AG04450 (cell line): ENCODE data around the gene WDCP. TPM values are rescaled to one million over a fixed set of nuclear protein-coding genes. Genes with fewer than 3 reads are reported as not detected.

ENCODE experiments used
- CTCF ChIA-PET: fragments of 300-600, 350-600 bp; formaldehyde crosslinking; extraction: SDS; loops from one replicate; lab custom pipeline; 2022; ENCODE audit warnings: antibody characterized with exemption, inconsistent platforms; lab: Charles Lee
- POLR2A ChIA-PET: fragments of 350-600 bp; formaldehyde crosslinking; extraction: SDS; loops from one replicate; lab custom pipeline; 2021; ENCODE audit warnings: antibody characterized with exemption, inconsistent platforms; lab: Yijun Ruan, JAX
- DNase-seq: peaks from one replicate; pipeline ENCODE4 v3.0.0-alpha.2; 2011; ENCODE audit warnings: low read depth, low spot score
- H3K27ac ChIP-seq: one replicate; pipeline ENCODE4 v1.5.1; 2012; ENCODE audit warnings: low read depth, low read length, control low read depth
- H3K27me3 ChIP-seq: one replicate; pipeline ENCODE4 v1.6.0; 2012; ENCODE audit warnings: low read length; ENCODE audit not compliant: control insufficient read depth, insufficient read depth
- H3K4me3 ChIP-seq: 2 replicates; pipeline ENCODE4 v1.5.1; 2011; ENCODE audit warnings: mild to moderate bottlenecking, low read depth, low read length, control low read depth
- H3K9me3 ChIP-seq: 2 replicates; pipeline ENCODE4 v1.5.1; 2012; ENCODE audit warnings: low read length; ENCODE audit not compliant: control insufficient read depth, insufficient read depth
- polyA plus RNA-seq: library from polyadenylated mRNA; depleted of rRNA; stranded (reverse); fragments of >200 nt; gene quantifications from 2 replicates; pipeline ENCODE4 v1.2.3, GENCODE V29; 2011
- TF ChIP-seq, protein P1 (sequence below): IDR thresholded peaks from 2 replicates; pipeline ENCODE4 v1.5.1; 2011; ENCODE audit warnings: low read depth, low read length, control low read depth, inconsistent platforms

WDCP gene
- polyA plus RNA-seq, 1 experiment: 16.1 TPM

DNA sequence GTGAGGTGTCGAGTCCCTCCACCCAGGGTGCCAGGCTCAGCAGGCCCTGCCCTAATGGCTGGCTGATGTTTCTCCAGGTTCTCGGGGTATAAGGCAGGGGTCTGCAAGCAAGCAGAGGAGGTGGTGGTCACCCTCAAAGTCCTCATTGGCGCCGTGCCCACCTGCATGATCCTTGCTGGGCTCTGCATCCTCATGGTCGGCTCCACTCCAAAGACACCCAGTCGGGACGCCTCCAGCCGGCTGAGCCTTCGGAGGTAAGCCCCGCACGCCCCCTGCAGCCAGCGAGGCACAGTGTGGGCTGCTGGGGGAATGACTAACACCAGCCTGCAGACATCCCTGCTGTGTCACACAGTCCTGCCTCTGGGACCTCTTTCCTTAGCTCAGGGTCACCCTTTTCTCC is 23.2 kb downstream of the WDCP start:
- Histone ChIP-seq H3K9me3 (no peaks in the 10 kb centered on the region), H3K27me3 (no peaks in the 10 kb centered on the region), H3K27ac (no peak overlapping the region), H3K4me3 (no peak overlapping the region)
- ChIA-PET CTCF (interaction anchor here (0.6 to 1.4 kb wide), 5 partner anchors 12 to 200 kb away, joined by 3 to 4 read pairs (median 3); partner anchors contain the start of genes ATAD2B and WDCP), POLR2A (interaction anchor here (1.1 to 1.2 kb wide), 2 partner anchors 24 to 97 kb away, joined by 3 read pairs; partner anchors contain the start of gene ATAD2B)
- TF ChIP-seq, protein P1, sequence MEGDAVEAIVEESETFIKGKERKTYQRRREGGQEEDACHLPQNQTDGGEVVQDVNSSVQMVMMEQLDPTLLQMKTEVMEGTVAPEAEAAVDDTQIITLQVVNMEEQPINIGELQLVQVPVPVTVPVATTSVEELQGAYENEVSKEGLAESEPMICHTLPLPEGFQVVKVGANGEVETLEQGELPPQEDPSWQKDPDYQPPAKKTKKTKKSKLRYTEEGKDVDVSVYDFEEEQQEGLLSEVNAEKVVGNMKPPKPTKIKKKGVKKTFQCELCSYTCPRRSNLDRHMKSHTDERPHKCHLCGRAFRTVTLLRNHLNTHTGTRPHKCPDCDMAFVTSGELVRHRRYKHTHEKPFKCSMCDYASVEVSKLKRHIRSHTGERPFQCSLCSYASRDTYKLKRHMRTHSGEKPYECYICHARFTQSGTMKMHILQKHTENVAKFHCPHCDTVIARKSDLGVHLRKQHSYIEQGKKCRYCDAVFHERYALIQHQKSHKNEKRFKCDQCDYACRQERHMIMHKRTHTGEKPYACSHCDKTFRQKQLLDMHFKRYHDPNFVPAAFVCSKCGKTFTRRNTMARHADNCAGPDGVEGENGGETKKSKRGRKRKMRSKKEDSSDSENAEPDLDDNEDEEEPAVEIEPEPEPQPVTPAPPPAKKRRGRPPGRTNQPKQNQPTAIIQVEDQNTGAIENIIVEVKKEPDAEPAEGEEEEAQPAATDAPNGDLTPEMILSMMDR: peak; percentile 55
- no peak for DNase-seq

DNA sequence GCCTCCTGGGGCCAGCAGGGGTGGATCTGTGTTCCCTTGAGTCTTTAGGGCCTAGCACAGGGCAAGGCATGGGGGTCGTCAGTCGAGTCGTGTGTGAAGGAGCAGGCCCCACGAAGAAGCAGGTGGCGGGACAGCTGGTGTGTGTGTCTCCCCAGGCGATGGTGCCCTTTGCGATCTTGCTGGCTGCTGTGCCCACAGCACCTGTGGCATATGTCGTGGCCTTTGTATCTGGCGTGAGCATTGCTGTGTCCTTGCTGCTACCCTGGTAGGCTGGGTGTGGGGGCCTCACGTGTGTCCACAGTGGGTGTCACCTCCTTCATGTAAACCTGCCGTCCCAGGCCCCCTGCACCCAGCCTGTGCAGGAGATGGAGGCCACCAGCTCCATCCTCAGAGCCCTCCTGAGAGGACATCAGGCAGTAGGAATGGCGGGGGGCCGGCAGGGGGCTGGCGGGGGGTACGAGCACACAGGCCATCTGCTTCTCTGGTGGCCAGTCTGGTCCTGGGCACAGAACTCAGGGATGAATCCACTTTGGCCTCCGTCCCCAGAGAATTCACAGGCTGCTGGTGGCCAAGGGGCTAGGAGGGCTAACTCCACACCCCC is 24.1 kb downstream of the WDCP start:
- DNase-seq: no peak
- Histone ChIP-seq H3K4me3 (no peak overlapping the region), H3K9me3 (no peaks in the 10 kb centered on the region), H3K27ac (no peak overlapping the region), H3K27me3 (no peaks in the 10 kb centered on the region)
- POLR2A ChIA-PET: no interaction called here
- CTCF ChIA-PET: interaction anchor here (0.6 to 1.1 kb wide), 4 partner anchors 48 to 200 kb away, joined by 3 to 5 read pairs (median 3); partner anchors contain the start of gene ATAD2B
- TF ChIP-seq, protein P1: no peak

DNA sequence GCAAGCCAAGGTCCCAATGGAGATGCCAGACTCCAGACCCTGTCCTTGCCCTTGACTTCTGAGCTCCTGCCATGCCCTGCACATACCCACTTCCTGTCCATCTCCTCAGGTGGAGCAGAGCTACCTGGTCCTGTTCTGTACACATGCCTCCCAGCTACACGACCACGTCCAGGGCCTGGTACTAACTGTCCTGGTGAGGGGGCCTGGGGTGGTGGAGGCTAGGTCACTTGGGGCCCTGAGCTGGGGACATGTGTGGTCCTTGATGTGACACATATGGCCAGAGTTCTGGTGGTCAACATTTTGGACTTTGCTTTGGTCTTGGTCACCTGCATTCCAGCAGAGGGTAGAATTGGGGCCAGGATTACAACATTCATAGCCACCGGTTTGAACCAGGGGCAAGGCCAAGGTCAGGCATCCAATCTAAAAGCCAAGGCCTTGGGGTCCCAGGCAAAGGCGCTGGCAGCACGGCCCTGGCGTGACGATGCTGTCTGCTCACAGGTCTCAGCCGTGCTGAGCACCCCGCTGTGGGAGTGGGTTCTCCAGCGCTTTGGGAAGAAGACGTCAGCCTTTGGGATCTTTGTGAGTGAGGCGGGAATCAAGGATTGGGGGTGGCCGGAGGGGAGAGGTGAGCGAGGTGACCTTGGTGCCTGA is 24.7 kb downstream of the WDCP start:
- Histone ChIP-seq H3K27me3 (no peaks in the 10 kb centered on the region), H3K4me3 (no peak overlapping the region), H3K9me3 (no peaks in the 10 kb centered on the region; the same call in 1 of the 2 replicates), H3K27ac (no peak overlapping the region)
- TF ChIP-seq, protein P1: no peak
- ChIA-PET CTCF (interaction anchor here (0.6 to 1.1 kb wide), 3 partner anchors 48 to 97 kb away, joined by 3 to 5 read pairs (median 3); partner anchors contain the start of gene ATAD2B), POLR2A (interaction anchor here (0.5 kb wide), 1 partner anchor 27 kb away, joined by 3 read pairs; the partner anchor contains the start of gene FKBP1B)
- no peak for DNase-seq

DNA sequence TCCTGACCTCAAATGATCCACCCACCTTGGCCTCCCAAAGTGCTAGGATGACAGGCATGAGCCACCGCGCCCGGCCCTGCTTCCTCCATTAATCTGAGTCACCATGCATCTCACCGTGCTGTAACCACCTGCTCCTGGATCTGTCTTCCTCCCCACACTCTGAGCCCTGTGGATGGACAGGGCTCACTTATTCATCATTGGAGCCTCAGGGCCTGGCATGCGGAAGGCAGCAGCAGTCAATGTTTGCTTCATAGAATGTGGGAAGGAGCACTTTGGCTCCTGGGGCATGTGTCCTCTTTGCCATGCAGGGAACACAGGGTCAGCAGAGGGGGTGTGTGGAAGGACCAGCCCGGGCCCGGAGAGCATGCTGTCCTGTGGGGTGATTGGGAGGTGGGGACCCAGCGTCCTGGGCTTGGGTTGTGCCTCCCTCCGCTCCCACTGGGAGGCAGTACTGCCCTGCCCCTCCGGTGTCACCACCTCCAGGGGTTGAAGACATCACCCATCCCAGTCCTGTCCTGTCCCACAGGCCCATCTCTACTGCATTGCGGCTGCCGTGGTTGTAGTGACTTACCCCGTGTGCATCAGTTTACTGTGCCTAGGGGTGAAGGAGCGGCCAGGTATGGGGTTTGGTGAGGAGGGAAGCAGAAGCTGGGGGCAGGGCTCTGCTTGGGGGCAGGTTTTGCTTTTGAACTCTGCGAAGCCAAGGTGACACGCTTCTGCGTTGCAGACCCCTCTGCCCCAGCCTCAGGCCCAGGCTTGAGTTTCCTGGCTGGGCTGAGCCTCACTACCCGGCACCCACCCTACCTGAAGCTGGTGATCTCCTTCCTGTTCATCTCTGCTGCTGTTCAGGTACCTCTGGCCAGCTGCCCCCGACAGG is 25.8 kb downstream of the WDCP start:
- Histone ChIP-seq H3K27ac (no peak overlapping the region), H3K27me3 (no peaks in the 10 kb centered on the region), H3K4me3 (no peak overlapping the region), H3K9me3 (no peaks in the 10 kb centered on the region; the same call in 1 of the 2 replicates)
- no peak for DNase-seq
- TF ChIP-seq, protein P1: no peak
- POLR2A ChIA-PET: no interaction called here
- CTCF ChIA-PET: interaction anchor here (1.1 kb wide), 1 partner anchor 94 kb away, joined by 3 read pairs; the partner anchor contains the start of gene ATAD2B
